Measurements from ENCODE around the gene KCNE4. TPM values are rescaled to one million over a fixed set of nuclear protein-coding genes. Genes with fewer than 3 reads are reported as not detected.

The KCNE4 gene
- 0.53 to 0.92 TPM (median 0.70 TPM) in 5 replicates for total RNA-seq (2022; extraction: Qiagen RNA extraction; ENCODE audit: low read depth)

DNA sequence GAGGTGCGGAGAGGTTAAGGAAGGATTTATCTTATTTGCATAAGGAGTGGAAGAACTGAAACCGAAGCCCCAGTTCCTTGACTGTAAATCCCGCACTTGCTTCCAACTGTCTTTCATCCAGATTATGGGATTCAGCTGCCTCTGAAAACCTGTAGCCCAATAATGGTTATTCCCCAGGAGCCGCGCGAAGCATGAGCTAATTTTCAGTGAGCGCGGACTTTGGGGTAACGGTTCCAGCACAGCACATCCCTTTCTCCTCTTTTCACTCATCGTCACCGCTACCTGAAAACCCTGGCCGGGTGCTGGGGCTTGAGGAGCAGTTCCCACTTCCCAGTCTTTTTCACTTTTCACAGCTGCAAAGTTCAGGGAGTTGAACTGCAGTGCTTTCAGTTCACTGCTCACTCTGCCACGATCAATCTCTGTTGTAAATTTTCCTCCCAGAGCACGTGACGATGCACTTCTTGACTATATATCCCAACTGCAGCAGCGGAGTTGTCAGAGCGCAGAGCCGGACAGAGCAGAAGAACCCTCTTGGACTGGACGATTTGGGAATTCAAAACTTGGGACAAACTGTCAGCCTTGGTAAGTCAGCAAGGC lies at the start of gene KCNE4:
KCNE4 (plus strand) TSS at position 498 of the 597 bp plus-strand sequence. CDS start 641 bp downstream, outside the sequence.

Other genes starting within 250 kb of the KCNE4 start
- gene ACSL3, start 191.2 kb upstream of the KCNE4 start, total RNA-seq (2022; extraction: Qiagen RNA extraction; ENCODE audit: low read depth), result 117 to 265 TPM (median 128 TPM) in 5 replicates